ENCODE measurements around the gene CAMKK1. TPM values are rescaled to one million over a fixed set of nuclear protein-coding genes. Genes with fewer than 3 reads are reported as not detected.
A peak's percentile ranks its signal among the peaks of the same experiment; 100 is the strongest.

Gene CAMKK1
- polyA plus RNA-seq, 1 donor from 2014 or later: 8.9 TPM

DNA sequence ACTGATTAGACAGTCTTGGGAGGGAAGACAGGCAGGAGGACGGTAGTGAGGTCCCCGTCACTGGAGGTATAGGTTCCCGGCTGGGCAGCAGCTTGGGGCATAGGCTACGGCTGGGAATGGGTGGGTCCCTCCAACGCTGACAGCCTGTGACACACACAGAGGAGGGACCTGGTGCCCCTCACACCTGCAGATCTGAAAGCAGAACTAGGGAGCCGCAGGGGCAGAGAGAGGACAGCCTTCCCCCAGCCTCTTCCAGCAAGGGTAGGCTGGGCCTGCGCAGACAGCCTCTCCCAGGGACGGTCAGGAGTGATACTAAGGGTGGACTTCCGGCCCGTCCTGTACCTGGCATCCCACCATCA is 21.4 kb upstream of the CAMKK1 start:
- Histone ChIP-seq H3K79me2 (replicated peaks; ENCODE audit: insufficient read depth, low read length) (no peaks in the 10 kb centered on the region), H3K9ac (ENCODE audit: low read length) (no peak overlapping the region), H3K4me3 (ENCODE audit: low read length) (no peak overlapping the region), H3K36me3 (ENCODE audit: insufficient read depth, low read length) (no peaks in the 10 kb centered on the region), H3F3A (ENCODE audit: insufficient read depth, low read length, poor library complexity, severe bottlenecking) (no peaks in the 10 kb centered on the region), H3K27me3 (ENCODE audit: insufficient read depth, low read depth, low read length) (no peaks in the 10 kb centered on the region), H3K4me2 (ENCODE audit: low read length) (no peak overlapping the region), H3K9me2 (ENCODE audit: insufficient read depth, low read length) (no peaks in the 10 kb centered on the region), H4K20me1 (ENCODE audit: insufficient read depth) (no peaks in the 10 kb centered on the region), H3K27ac (ENCODE audit: low read length) (no peak overlapping the region), H2AFZ (ENCODE audit: low read depth, low read length) (no peak overlapping the region), H3K9me3 (ENCODE audit: low read length) (no peaks in the 10 kb centered on the region)
- TF ChIP-seq SMC3 (conservative IDR thresholded peaks at IDR 0.05; ENCODE audit: poor library complexity) (no peak), EP300 (conservative IDR thresholded peaks at IDR 0.05; ENCODE audit: poor library complexity, severe bottlenecking) (no peak), POLR2AphosphoS5 (IDR thresholded peaks at IDR 0.05) (no peak), RAD21 (conservative IDR thresholded peaks at IDR 0.05) (no peak), MXI1 (conservative IDR thresholded peaks at IDR 0.05; ENCODE audit: poor library complexity, severe bottlenecking) (no peak)
- TF ChIP-seq, protein P1, sequence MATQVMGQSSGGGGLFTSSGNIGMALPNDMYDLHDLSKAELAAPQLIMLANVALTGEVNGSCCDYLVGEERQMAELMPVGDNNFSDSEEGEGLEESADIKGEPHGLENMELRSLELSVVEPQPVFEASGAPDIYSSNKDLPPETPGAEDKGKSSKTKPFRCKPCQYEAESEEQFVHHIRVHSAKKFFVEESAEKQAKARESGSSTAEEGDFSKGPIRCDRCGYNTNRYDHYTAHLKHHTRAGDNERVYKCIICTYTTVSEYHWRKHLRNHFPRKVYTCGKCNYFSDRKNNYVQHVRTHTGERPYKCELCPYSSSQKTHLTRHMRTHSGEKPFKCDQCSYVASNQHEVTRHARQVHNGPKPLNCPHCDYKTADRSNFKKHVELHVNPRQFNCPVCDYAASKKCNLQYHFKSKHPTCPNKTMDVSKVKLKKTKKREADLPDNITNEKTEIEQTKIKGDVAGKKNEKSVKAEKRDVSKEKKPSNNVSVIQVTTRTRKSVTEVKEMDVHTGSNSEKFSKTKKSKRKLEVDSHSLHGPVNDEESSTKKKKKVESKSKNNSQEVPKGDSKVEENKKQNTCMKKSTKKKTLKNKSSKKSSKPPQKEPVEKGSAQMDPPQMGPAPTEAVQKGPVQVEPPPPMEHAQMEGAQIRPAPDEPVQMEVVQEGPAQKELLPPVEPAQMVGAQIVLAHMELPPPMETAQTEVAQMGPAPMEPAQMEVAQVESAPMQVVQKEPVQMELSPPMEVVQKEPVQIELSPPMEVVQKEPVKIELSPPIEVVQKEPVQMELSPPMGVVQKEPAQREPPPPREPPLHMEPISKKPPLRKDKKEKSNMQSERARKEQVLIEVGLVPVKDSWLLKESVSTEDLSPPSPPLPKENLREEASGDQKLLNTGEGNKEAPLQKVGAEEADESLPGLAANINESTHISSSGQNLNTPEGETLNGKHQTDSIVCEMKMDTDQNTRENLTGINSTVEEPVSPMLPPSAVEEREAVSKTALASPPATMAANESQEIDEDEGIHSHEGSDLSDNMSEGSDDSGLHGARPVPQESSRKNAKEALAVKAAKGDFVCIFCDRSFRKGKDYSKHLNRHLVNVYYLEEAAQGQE (IDR thresholded peaks at IDR 0.05; ENCODE audit: borderline replicate concordance): no peak

DNA sequence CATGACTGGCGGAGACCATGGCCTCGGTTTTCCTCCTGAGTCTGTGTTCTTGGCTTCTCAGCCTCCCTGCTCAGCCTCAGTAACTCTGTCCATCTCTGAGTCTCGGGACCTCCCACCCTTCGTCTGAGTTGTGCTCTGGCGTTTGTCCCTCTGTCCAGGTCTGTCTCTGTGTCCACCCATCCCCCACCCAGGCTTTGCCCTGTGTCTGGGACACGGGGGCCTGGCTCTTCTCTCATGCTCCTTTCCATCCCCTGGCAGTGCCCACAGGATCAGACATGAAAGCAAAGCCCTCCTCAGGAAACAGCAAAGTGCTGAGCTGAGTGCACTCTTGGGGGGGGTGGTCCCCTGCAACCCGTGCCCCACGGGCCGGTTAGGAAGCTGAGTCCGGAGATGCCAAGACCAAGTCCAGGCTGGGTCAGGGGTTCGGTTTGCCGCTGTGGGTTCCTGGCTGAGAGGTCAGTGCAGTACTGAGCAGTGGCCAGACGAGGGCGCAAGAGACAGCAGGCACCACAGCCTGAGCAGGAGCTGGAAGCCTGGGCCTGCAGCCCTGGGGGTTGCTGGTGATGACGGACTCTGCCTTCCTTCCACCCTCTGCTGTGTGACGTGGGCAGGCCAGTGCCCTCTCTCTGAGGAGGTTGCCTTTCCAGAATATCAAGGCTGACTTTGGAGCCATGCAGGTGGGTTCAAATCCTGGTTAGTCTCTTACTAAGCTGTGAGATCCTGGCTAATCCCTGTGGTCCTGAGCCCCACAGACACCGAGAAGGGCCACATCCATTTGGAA is 20.9 kb upstream of the CAMKK1 start:
- Histone ChIP-seq H3K9ac (ENCODE audit: low read length) (no peak overlapping the region), H3F3A (ENCODE audit: insufficient read depth, low read length, poor library complexity, severe bottlenecking) (no peaks in the 10 kb centered on the region), H3K4me2 (ENCODE audit: low read length) (no peak overlapping the region), H3K9me2 (ENCODE audit: insufficient read depth, low read length) (no peaks in the 10 kb centered on the region), H3K79me2 (replicated peaks; ENCODE audit: insufficient read depth, low read length) (no peaks in the 10 kb centered on the region), H2AFZ (ENCODE audit: low read depth, low read length) (no peak overlapping the region), H3K36me3 (ENCODE audit: insufficient read depth, low read length) (no peaks in the 10 kb centered on the region), H3K4me3 (ENCODE audit: low read length) (no peak overlapping the region), H3K27me3 (ENCODE audit: insufficient read depth, low read depth, low read length) (no peaks in the 10 kb centered on the region), H3K9me3 (ENCODE audit: low read length) (no peaks in the 10 kb centered on the region), H3K27ac (ENCODE audit: low read length) (no peak overlapping the region), H4K20me1 (ENCODE audit: insufficient read depth) (no peaks in the 10 kb centered on the region)
- TF ChIP-seq POLR2AphosphoS5 (IDR thresholded peaks at IDR 0.05): no peak
- TF ChIP-seq TAF1 (IDR thresholded peaks at IDR 0.05; ENCODE audit: low read depth): no peak
- peak; percentile 83 for TF ChIP-seq CTCF (IDR thresholded peaks at IDR 0.05; ENCODE audit: poor library complexity, severe bottlenecking)
- no peak for TF ChIP-seq MXI1 (conservative IDR thresholded peaks at IDR 0.05; ENCODE audit: poor library complexity, severe bottlenecking)
- no peak for TF ChIP-seq EZH2 (IDR thresholded peaks at IDR 0.05; ENCODE audit: borderline replicate concordance, insufficient read depth, low read length, poor library complexity, severe bottlenecking)
- no peak for TF ChIP-seq EP300 (conservative IDR thresholded peaks at IDR 0.05; ENCODE audit: poor library complexity, severe bottlenecking)
- TF ChIP-seq SMC3 (conservative IDR thresholded peaks at IDR 0.05; ENCODE audit: poor library complexity): peak; percentile 75
- TF ChIP-seq, protein P1 (IDR thresholded peaks at IDR 0.05; ENCODE audit: borderline replicate concordance): no peak
- TF ChIP-seq RAD21 (conservative IDR thresholded peaks at IDR 0.05): peak; percentile 76
